Peyer's patch (tissue), 4 donors: Measurements from ENCODE around the gene NUP50. TPM values are rescaled to one million over a fixed set of nuclear protein-coding genes. Genes with fewer than 3 reads are reported as not detected.

Experiments used
- DNase-seq, 3 donors: peaks; one replicate each; pipeline ENCODE4 v3.0.0-alpha.2; 2017 to 2019
- H3K27ac ChIP-seq, 4 donors: fragments of 200-600 bp; sonication (generic); one replicate each; pipeline ENCODE4 v1.5.1; 2016 to 2019
- H3K27me3 ChIP-seq, 2 donors: fragments of 200-600 bp; sonication (generic); one replicate each; pipeline ENCODE4 v1.5.1; 2019
- H3K36me3 ChIP-seq, 3 donors: fragments of 200-600 bp; sonication (generic); one replicate each; pipeline ENCODE4 v1.5.1; 2016 to 2019
- H3K4me1 ChIP-seq, 4 donors: fragments of 200-600 bp; sonication (generic); one replicate each; pipeline ENCODE4 v1.5.1; 2016 to 2019
- H3K4me3 ChIP-seq, 4 donors: fragments of 200-600 bp; sonication (generic); 1 replicate in 3 of 4; 2 replicates in 1 of 4; pipeline ENCODE4 v1.5.1; 2016 to 2019; ENCODE audit warnings: mild to moderate bottlenecking in 1 of 4
- H3K9me3 ChIP-seq, 4 donors: fragments of 200-600 bp; sonication (generic); one replicate each; pipeline ENCODE4 v1.5.1; 2016 to 2019; ENCODE audit warnings: mild to moderate bottlenecking in 1 of 4
- CTCF ChIP-seq, 6 experiments: fragments of 450-650 bp in 4 of 6; fragments of 200-600 bp in 2 of 6; sonication (generic) in 1 of 6; IDR thresholded peaks; one replicate each; pipeline ENCODE4 v1.5.1; 2017 to 2019; ENCODE audit warnings: antibody characterized with exemption in 6 of 6, mild to moderate bottlenecking in 3 of 6, moderate library complexity in 1 of 6
- POLR2A ChIP-seq, 2 donors: fragments of 450-650 bp; IDR thresholded peaks; one replicate each; pipeline ENCODE4 v1.5.1; 2017; ENCODE audit warnings: antibody characterized with exemption in 2 of 2, mild to moderate bottlenecking in 2 of 2, moderate library complexity in 2 of 2
- total RNA-seq, 4 donors: library from RNA; depleted of rRNA; stranded (reverse); fragments of >200 nt; gene quantifications; one replicate each; pipeline ENCODE4 v1.1.0, GENCODE V29; 2016

Gene NUP50
- total RNA-seq, 4 donors from 2014 or later = 67.8 to 96.8 (median 75.8) TPM

DNA sequence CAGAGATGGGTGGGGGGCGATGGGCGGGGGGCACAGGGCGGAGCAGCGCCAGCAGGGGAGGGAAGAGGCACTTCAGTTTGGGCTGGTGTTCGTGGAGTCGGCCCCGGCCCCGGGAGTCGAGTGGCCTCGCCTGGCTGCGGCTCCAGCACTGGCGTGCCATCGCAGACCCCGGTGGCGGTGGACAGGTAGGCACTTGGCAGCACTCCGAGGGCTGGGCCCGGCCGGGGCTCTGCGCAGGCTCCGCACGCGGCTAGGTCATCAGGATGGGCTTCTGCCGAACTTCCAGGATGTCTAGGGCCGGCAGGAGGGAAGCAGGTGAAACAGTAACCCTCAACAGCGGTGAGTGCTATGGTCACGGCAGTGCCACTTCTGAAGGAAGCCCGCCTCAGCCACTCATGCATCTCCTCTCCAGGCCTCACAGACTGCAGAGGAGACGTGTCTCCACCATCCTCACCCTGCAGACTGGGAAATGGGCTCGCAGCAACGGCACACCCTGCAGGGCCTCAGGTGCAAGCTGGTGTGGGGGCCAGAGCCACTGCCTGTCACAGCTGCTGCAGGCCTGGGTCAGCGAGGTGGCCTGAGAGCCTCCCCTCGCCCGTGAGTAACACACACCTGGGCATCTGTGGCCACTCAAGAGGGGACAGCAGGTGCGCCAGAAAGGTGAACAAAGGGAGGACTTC lies 33.3 kb downstream of the NUP50 start:
- TF ChIP-seq CTCF (IDR thresholded peaks at IDR 0.05) (no peak), POLR2A (IDR thresholded peaks at IDR 0.05) (no peak)
- Histone ChIP-seq H3K4me3 (no peak overlapping the region), H3K27me3 (no peaks in the 10 kb centered on the region), H3K9me3 (no peaks in the 10 kb centered on the region), H3K4me1 (peaks cover 0 to 8% (median 0%) of the 10 kb centered on the region in 4 donors), H3K27ac (no peak overlapping the region), H3K36me3 (peaks cover 0 to 58% (median 0%) of the 10 kb centered on the region in 3 donors)
- no peak for DNase-seq

DNA sequence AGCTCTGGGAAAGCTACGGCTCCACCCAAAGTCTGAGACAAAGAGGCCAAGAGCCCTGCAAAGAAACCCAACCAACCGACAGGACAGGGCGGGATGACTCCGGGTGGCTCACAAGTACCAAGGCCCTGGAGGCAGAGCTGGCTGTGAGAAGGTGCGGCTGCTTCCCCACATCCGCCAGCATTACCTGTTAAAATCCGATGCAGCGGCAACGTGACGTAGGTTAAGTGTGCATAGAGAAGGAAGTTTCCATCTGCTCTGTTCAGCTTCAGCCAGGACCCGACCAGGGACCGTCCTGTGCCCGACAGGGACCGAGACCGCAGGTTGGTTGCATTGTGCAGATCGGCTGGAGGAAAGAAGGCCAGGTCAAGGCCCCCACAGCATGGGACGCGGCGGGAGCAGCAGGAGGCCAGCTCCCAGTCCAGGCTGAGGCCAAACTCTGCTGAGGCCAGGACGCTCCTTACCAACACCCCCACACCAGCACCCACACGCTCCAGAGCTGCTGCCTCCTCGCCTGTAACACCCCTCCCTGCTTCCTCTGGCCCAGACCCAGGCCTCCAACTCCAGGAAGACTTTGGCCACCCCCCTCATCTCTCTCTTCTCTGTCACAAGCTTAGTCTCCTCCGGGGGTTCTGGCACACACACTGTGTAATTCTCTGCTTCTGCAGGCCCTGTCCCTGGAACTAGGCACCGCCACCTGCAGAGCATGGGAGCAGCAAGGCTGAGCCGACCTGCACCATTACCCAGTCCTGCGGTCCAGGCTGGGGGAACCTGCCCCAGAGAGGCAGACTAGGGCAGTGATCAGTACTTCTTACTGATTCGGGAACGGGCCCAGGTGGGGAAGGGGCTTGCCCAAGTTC lies 34.1 kb downstream of the NUP50 start:
- Histone ChIP-seq H3K4me1 (peaks cover 0 to 8% (median 0%) of the 10 kb centered on the region in 4 donors), H3K4me3 (no peak overlapping the region), H3K27ac (no peak overlapping the region), H3K36me3 (peaks cover 0 to 65% (median 0%) of the 10 kb centered on the region in 3 donors), H3K27me3 (no peaks in the 10 kb centered on the region), H3K9me3 (no peaks in the 10 kb centered on the region)
- TF ChIP-seq POLR2A (IDR thresholded peaks at IDR 0.05) (no peak), CTCF (IDR thresholded peaks at IDR 0.05) (no peak)
- DNase-seq = no peak

- Histone ChIP-seq H3K27me3 (no peaks in the 10 kb centered on the region), H3K27ac (no peak overlapping the region), H3K4me1 (peaks cover 0 to 6% (median 0%) of the 10 kb centered on the region in 4 donors), H3K9me3 (no peaks in the 10 kb centered on the region), H3K4me3 (no peak overlapping the region), H3K36me3 (peaks cover 0 to 71% (median 0%) of the 10 kb centered on the region in 3 donors)
- no peak for DNase-seq
- TF ChIP-seq CTCF (IDR thresholded peaks at IDR 0.05) (no peak), POLR2A (IDR thresholded peaks at IDR 0.05) (no peak)
Measured at GRCh38 chr22:45198463-45198795, 34.7 kb downstream of the NUP50 start.

- TF ChIP-seq POLR2A (IDR thresholded peaks at IDR 0.05) (no peak), CTCF (IDR thresholded peaks at IDR 0.05) (no peak)
- DNase-seq = no peak
- Histone ChIP-seq H3K4me3 (no peak overlapping the region), H3K27me3 (no peaks in the 10 kb centered on the region), H3K4me1 (peaks cover 0 to 6% (median 0%) of the 10 kb centered on the region in 4 donors), H3K27ac (no peak overlapping the region), H3K36me3 (peaks cover 0 to 83% (median 0%) of the 10 kb centered on the region in 3 donors), H3K9me3 (no peaks in the 10 kb centered on the region)
Measured at GRCh38 chr22:45199723-45200122, 36.0 kb downstream of the NUP50 start.

DNA sequence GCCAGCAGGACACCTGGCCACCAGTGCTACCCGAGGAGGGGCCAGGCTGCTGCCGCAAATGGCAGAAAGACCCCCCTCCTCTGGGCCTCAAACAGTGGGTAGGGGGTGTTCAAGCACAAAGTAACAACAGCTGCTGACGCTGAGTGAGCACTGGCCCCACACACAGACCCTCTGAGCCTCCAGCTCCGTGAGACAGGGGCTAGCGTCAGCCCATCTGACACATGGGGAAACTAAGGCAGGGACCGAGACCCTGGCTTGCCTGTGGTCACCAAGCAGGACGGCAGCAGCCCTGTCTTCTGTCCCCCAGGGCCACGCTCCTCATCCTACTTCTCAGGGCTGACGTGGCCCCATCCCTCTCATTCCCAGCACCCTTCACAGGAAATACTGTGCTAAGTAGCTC lies 36.5 kb downstream of the NUP50 start:
- no peak overlapping the region for H3K27ac ChIP-seq
- TF ChIP-seq POLR2A (IDR thresholded peaks at IDR 0.05) (no peak), CTCF (IDR thresholded peaks at IDR 0.05) (no peak)
- peaks cover 0 to 6% (median 0%) of the 10 kb centered on the region in 4 donors for H3K4me1 ChIP-seq
- DNase-seq = no peak
- no peaks in the 10 kb centered on the region for H3K27me3 ChIP-seq
- no peak overlapping the region for H3K4me3 ChIP-seq
- no peaks in the 10 kb centered on the region for H3K9me3 ChIP-seq
- peaks cover 0 to 88% (median 0%) of the 10 kb centered on the region in 3 donors for H3K36me3 ChIP-seq
